K562 (cell line): ENCODE measurements around the gene NCF2. TPM values are rescaled to one million over a fixed set of nuclear protein-coding genes. Genes with fewer than 3 reads are reported as not detected.
A peak's percentile ranks its signal among the peaks of the same experiment; 100 is the strongest.

ENCODE experiments used
- DPF2 ChIP-seq: fragments of 450-650 bp; IDR thresholded peaks from 2 replicates; pipeline ENCODE4 v1.6.1; 2016
- ELF2 ChIP-seq: fragments of 250-450 bp; sonication (Bioruptor Pico); IDR thresholded peaks from 2 replicates; pipeline ENCODE4 v1.5.0; 2021; ENCODE audit warnings: mild to moderate bottlenecking
- EP400 ChIP-seq: fragments of 450-650 bp; IDR thresholded peaks from 2 replicates; pipeline ENCODE4 v1.6.1; 2017; ENCODE audit warnings: antibody characterized with exemption, mild to moderate bottlenecking, moderate library complexity
- FOXP1 ChIP-seq: sonication (generic); formaldehyde crosslinking; IDR thresholded peaks from 2 replicates; pipeline ENCODE4 v1.8.0; 2022; ENCODE audit warnings: mild to moderate bottlenecking, missing genetic modification reagents
- GABPA ChIP-seq: fragments of 200-800 bp; sonication (Bioruptor generic); conservative IDR thresholded peaks from 2 replicates; pipeline ENCODE4 v1.6.1; 2016; ENCODE audit warnings: low read depth, missing genetic modification characterization, missing compliant biosample characterization
- GTF2E2 ChIP-seq: fragments of 200-800 bp; sonication (Bioruptor generic); IDR thresholded peaks from 2 replicates; pipeline ENCODE4 v1.6.1; 2016; ENCODE audit warnings: missing genetic modification characterization, missing compliant biosample characterization
- HDAC2 ChIP-seq: fragments of 450-650 bp; IDR thresholded peaks from 2 replicates; pipeline ENCODE4 v1.6.1; 2016; ENCODE audit warnings: mild to moderate bottlenecking
- HDGF ChIP-seq: fragments of 450-650 bp; IDR thresholded peaks from 2 replicates; pipeline ENCODE4 v1.6.1; 2016
- HES1 ChIP-seq: fragments of 450-650 bp; IDR thresholded peaks from 2 replicates; pipeline ENCODE4 v1.6.1; 2016; ENCODE audit warnings: low read depth, mild to moderate bottlenecking, moderate library complexity
- MED1 ChIP-seq: sonication (generic); formaldehyde crosslinking; IDR thresholded peaks from 2 replicates; pipeline ENCODE4 v1.8.1; 2023; ENCODE audit warnings: missing genetic modification reagents, borderline replicate concordance
- MTA3 ChIP-seq: fragments of 450-650 bp; formaldehyde crosslinking; IDR thresholded peaks from 2 replicates; pipeline ENCODE4 v1.6.1; 2017; ENCODE audit warnings: mild to moderate bottlenecking, borderline replicate concordance
- PBX2 ChIP-seq, 2 experiments: IDR thresholded peaks in 1 of 2; conservative IDR thresholded peaks in 1 of 2; 2 replicates each; pipeline ENCODE4 v1.6.1; 2016; ENCODE audit warnings: low read depth in 2 of 2, mild to moderate bottlenecking in 1 of 2, missing compliant biosample characterization in 1 of 2, missing genetic modification characterization in 1 of 2, moderate library complexity in 1 of 2
- PCBP1 ChIP-seq: fragments of 200-400 bp; formaldehyde crosslinking; IDR thresholded peaks from 2 replicates; pipeline ENCODE4 v1.6.1; 2018; ENCODE audit warnings: mild to moderate bottlenecking, low read depth, low read length; ENCODE audit not compliant: poor library complexity, severe bottlenecking
- PHF21A ChIP-seq: fragments of 450-650 bp; IDR thresholded peaks from 2 replicates; pipeline ENCODE4 v1.6.1; 2017; ENCODE audit warnings: low read depth, borderline replicate concordance
- RBM14 ChIP-seq: fragments of 200-400 bp; formaldehyde crosslinking; IDR thresholded peaks from 2 replicates; pipeline ENCODE4 v1.6.1; 2018; ENCODE audit warnings: low read depth, mild to moderate bottlenecking, low read length, moderate library complexity, borderline replicate concordance; ENCODE audit not compliant: insufficient read depth
- RBM22 ChIP-seq: fragments of 200-400 bp; formaldehyde crosslinking; IDR thresholded peaks from 2 replicates; pipeline ENCODE4 v1.6.1; 2018; ENCODE audit warnings: low read length, low read depth; ENCODE audit not compliant: poor library complexity, severe bottlenecking
- TRIM25 ChIP-seq: fragments of 450-650 bp; IDR thresholded peaks from 2 replicates; pipeline ENCODE4 v1.7.0; 2016; ENCODE audit warnings: borderline replicate concordance
- WHSC1 ChIP-seq: IDR thresholded peaks from one replicate; pipeline ENCODE4 v1.6.1; 2012; ENCODE audit warnings: low read length, control low read depth, inconsistent platforms
- ZBTB49 ChIP-seq: sonication (generic); formaldehyde crosslinking; IDR thresholded peaks from 2 replicates; pipeline ENCODE4 v1.8.0; 2022; ENCODE audit warnings: missing genetic modification reagents, mild to moderate bottlenecking, borderline replicate concordance
- ZNF133 ChIP-seq: fragments of 250-450 bp; sonication (Bioruptor Pico); IDR thresholded peaks from 2 replicates; pipeline ENCODE4 v1.4.0; 2020; ENCODE audit warnings: mild to moderate bottlenecking
- ZNF316 ChIP-seq: fragments of 450-650 bp; IDR thresholded peaks from 2 replicates; pipeline ENCODE4 v1.6.1; 2016
- ZNF589 ChIP-seq: fragments of 200-800 bp; sonication (Bioruptor generic); IDR thresholded peaks from 2 replicates; pipeline ENCODE4 v1.6.1; 2016; ENCODE audit warnings: low read depth, missing genetic modification characterization, missing compliant biosample characterization
- polyA plus RNA-seq, 8 experiments: library from polyadenylated mRNA; depleted of rRNA in 4 of 8; stranded (reverse) in 5 of 8; unstranded in 3 of 8; fragments of >200 nt; fragmentation: Nextera tagmentation in 2 of 8; fragmentation: Illumina TruSeq in 1 of 8; extraction: Ambion mirVana in 2 of 8; extraction: Trizol in 1 of 8; gene quantifications; 2 replicates each; pipeline versions ENCODE4 v1.2.1 to v1.2.3, GENCODE V29; 2011 to 2014; ENCODE audit warnings: inconsistent platforms in 1 of 8, missing spikeins in 1 of 8
- total RNA-seq, 7 experiments: library from RNA; depleted of rRNA in 6 of 7; stranded (reverse); fragments of >200 nt in 6 of 7; fragmentation: Illumina TruSeq in 2 of 7; extraction: Trizol in 2 of 7; gene quantifications; 2 replicates each; pipeline versions ENCODE4 v1.2.1 to v1.2.3, GENCODE V29; 2011 to 2021; ENCODE audit warnings: low replicate concordance in 1 of 7

NCF2 gene
- total and polyA plus RNA-seq, 9 of the 15 experiments (the other 6 are each of a cell fraction or from before 2014, with no cell fraction given): 0.07 to 0.54 (median 0.16) TPM; not detected in 3

GRCh38 chr1:183635099-183635605 is 44.9 kb upstream of the NCF2 start (continued):
- peak; percentile 52 for TF ChIP-seq RBM22
- TF ChIP-seq PBX2 (CRISPR knock-in tag; IDR thresholded peaks at IDR 0.05; ENCODE audit: low read depth): peak; percentile 10; the same call in 1 of the 2 replicates
- no peak for TF ChIP-seq PBX2 (tag; conservative IDR thresholded peaks at IDR 0.05; ENCODE audit: low read depth)
- TF ChIP-seq FOXP1 (CRISPR knock-in tag): no peak
- 0 out of 2 replicates have a peak, but pooled peaks have one; percentile 1 for TF ChIP-seq MTA3
- 0 out of 2 replicates have a peak, but pooled peaks have one; percentile 31 for TF ChIP-seq ZNF316
- TF ChIP-seq MED1 (CRISPR knock-in tag): no peak
- no peak for TF ChIP-seq HDGF
- no peak for TF ChIP-seq DPF2
- TF ChIP-seq ZNF133 (CRISPR knock-in tag): no peak
- no peak for TF ChIP-seq HDAC2
- TF ChIP-seq PHF21A: no peak
- no peak for TF ChIP-seq TRIM25
- no peak for TF ChIP-seq HES1
- TF ChIP-seq ELF2 (CRISPR knock-in tag): no peak
- no peak for TF ChIP-seq PCBP1
- TF ChIP-seq RBM14: no peak
- TF ChIP-seq WHSC1: no peak
- TF ChIP-seq EP400: peak; percentile 71; the same call in 1 of the 2 replicates
- TF ChIP-seq GTF2E2: peak; percentile 26; the same call in 1 of the 2 replicates
- TF ChIP-seq GABPA: no peak
- 0 out of 2 replicates have a peak, but pooled peaks have one; percentile 34 for TF ChIP-seq ZBTB49 (CRISPR knock-in tag)
- TF ChIP-seq ZNF589 (CRISPR knock-in tag): 0 out of 2 replicates have a peak, but pooled peaks have one; percentile 36
